Nephron (organoid): Measurements from ENCODE around the gene ALPL.

Source experiments
- H3K27ac Mint-ChIP-seq, 3 experiments: 2 replicates each; pipeline ENCODE4 v1.8.0; 2020; ENCODE audit warnings: mixed read lengths in 3 of 3, mild to moderate bottlenecking in 2 of 3, moderate library complexity in 1 of 3
- H3K27me3 Mint-ChIP-seq: 2 replicates; pipeline ENCODE4 v1.8.0; 2021; ENCODE audit warnings: low read depth, mild to moderate bottlenecking, moderate library complexity, mixed read lengths
- H3K36me3 Mint-ChIP-seq: 2 replicates; pipeline ENCODE4 v1.8.0; 2020; ENCODE audit warnings: low read depth, mixed read lengths
- H3K4me1 Mint-ChIP-seq: 2 replicates; pipeline ENCODE4 v1.8.0; 2020; ENCODE audit warnings: mixed read lengths
- H3K4me3 Mint-ChIP-seq, 3 experiments: 2 replicates each; pipeline ENCODE4 v1.8.0; 2020; ENCODE audit warnings: mild to moderate bottlenecking in 3 of 3, mixed read lengths in 3 of 3, moderate library complexity in 2 of 3
- H3K9me3 Mint-ChIP-seq: 2 replicates; pipeline ENCODE4 v1.8.0; 2020; ENCODE audit warnings: mixed read lengths
- CTCF ChIP-seq, 3 experiments: fragments of 200-600 bp; sonication (generic); IDR thresholded peaks; one replicate each; pipeline ENCODE4 v1.5.0; 2021; ENCODE audit warnings: antibody characterized with exemption in 3 of 3; ENCODE audit not compliant: unreplicated experiment in 3 of 3

ALPL gene

GRCh38 chr1:21495225-21495820, 13.9 kb upstream of the ALPL start:
- Mint-ChIP-seq H3K9me3 (no peaks in the 10 kb centered on the region), H3K27ac (no peak overlapping the region), H3K36me3 (no peaks in the 10 kb centered on the region), H3K4me1 (peaks cover 5% of the 10 kb centered on the region), H3K4me3 (no peak overlapping the region), H3K27me3 (peaks cover 21% of the 10 kb centered on the region)
- TF ChIP-seq CTCF (IDR thresholded peaks at IDR 0.05; ENCODE audit: unreplicated experiment in 3 of 3): no peak

- Mint-ChIP-seq H3K27ac (no peak overlapping the region), H3K4me3 (no peak overlapping the region), H3K9me3 (no peaks in the 10 kb centered on the region), H3K4me1 (peaks cover 5% of the 10 kb centered on the region), H3K36me3 (no peaks in the 10 kb centered on the region), H3K27me3 (peaks cover 21% of the 10 kb centered on the region)
- no peak for TF ChIP-seq CTCF (IDR thresholded peaks at IDR 0.05; ENCODE audit: unreplicated experiment in 3 of 3)
These were observed 13.2 kb upstream of the ALPL start for GRCh38 chr1:21496063-21496462.

DNA sequence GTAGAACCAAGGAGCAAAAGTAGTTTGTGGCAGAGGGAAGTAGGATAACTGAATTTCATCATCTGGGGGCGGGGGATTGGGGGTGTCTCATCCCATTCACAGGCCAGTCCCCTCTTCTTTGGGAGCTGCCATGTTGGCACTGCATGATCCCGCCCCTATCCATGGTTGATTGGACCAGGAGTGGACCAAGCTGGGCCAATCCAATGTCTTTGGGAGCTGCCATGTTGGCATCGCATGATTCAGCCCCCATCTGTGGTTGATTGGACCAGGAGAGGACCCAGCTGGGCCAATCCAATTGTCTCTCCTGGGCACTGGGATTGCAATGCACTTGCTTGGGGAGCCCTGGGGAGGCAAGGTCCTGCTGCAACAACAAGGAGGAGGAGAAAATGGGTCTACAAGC, 12.3 kb upstream of the ALPL start:
- H3K4me3 Mint-ChIP-seq: no peak overlapping the region
- no peak overlapping the region for H3K27ac Mint-ChIP-seq
- H3K9me3 Mint-ChIP-seq: no peaks in the 10 kb centered on the region
- TF ChIP-seq CTCF (IDR thresholded peaks at IDR 0.05; ENCODE audit: unreplicated experiment in 3 of 3): no peak
- peaks cover 5% of the 10 kb centered on the region for H3K4me1 Mint-ChIP-seq
- H3K27me3 Mint-ChIP-seq: peaks cover 21% of the 10 kb centered on the region
- H3K36me3 Mint-ChIP-seq: no peaks in the 10 kb centered on the region

DNA sequence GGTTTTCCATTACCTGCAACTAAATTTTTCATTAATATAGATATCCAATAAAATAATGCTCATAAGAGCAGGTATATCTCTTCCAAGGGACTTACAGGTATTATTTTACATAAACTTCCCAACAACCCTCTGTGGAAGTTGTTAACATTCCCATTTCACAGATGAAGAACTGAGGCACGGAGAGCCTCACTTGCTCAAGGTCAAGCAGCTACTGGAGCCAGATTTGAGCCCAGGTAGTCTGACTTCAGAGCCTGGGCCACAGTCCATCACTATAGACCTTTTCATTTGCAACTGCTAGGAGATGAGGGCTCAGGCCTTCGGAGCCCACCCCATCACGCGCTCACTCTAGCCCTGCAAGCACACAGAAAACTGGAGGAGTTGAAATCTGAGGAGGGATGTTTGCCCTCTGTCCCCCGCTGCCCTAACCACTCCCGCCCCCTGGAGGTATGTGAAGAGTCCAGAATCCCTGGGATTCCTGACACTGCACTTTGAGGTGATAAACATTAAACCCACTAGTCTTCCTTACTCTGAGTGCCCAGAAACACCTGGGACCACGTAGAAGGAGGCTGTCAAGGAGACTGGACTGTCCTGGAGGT, 11.7 kb upstream of the ALPL start:
- Mint-ChIP-seq H3K36me3 (no peaks in the 10 kb centered on the region), H3K4me1 (peaks cover 5% of the 10 kb centered on the region), H3K27me3 (peaks cover 15% of the 10 kb centered on the region), H3K27ac (peak overlapping the region in 1 of 3 experiments; percentile 20), H3K4me3 (no peak overlapping the region), H3K9me3 (no peaks in the 10 kb centered on the region)
- TF ChIP-seq CTCF (IDR thresholded peaks at IDR 0.05; ENCODE audit: unreplicated experiment in 3 of 3): no peak

GRCh38 chr1:21499283-21499950, 9.8 kb upstream of the ALPL start:
- Mint-ChIP-seq H3K27ac (no peak overlapping the region), H3K4me3 (no peak overlapping the region), H3K36me3 (no peaks in the 10 kb centered on the region), H3K4me1 (peaks cover 10% of the 10 kb centered on the region), H3K27me3 (peaks cover 16% of the 10 kb centered on the region), H3K9me3 (peaks cover 2% of the 10 kb centered on the region)
- no peak for TF ChIP-seq CTCF (IDR thresholded peaks at IDR 0.05; ENCODE audit: unreplicated experiment in 3 of 3)
